ENCODE data around the gene THSD7B. TPM values are rescaled to one million over a fixed set of nuclear protein-coding genes. Genes with fewer than 3 reads are reported as not detected.

THSD7B gene
- polyA plus RNA-seq, 1 experiment, result not detected

GRCh38 chr2:137369106-137369505 is 603.8 kb downstream of the THSD7B start:
- H3K27ac ChIP-seq (ENCODE audit: low read depth, low read length), result no peak overlapping the region
- CTCF ChIA-PET, result no interaction called here
- POLR2A ChIA-PET, result no interaction called here
- DNase-seq (ENCODE audit: low read depth, low spot score), result no peak
- H3K9me3 ChIP-seq (ENCODE audit: control insufficient read depth, insufficient read depth, low read length), result peaks cover 3% of the 10 kb centered on the region; the same call in 1 of the 2 replicates
- TF ChIP-seq CTCF (IDR thresholded peaks at IDR 0.05; ENCODE audit: low read depth, low read length), result no peak
- H3K27me3 ChIP-seq (ENCODE audit: control insufficient read depth, insufficient read depth, low read length), result no peaks in the 10 kb centered on the region
- no peak overlapping the region for H3K4me3 ChIP-seq (ENCODE audit: low read depth, low read length)

GRCh38 chr2:137379186-137379585 is 613.8 kb downstream of the THSD7B start:
- no peak overlapping the region for H3K4me3 ChIP-seq (ENCODE audit: low read depth, low read length)
- no peaks in the 10 kb centered on the region for H3K27me3 ChIP-seq (ENCODE audit: control insufficient read depth, insufficient read depth, low read length)
- no peak for TF ChIP-seq CTCF (IDR thresholded peaks at IDR 0.05; ENCODE audit: low read depth, low read length)
- peaks cover 41% of the 10 kb centered on the region for H3K9me3 ChIP-seq (ENCODE audit: control insufficient read depth, insufficient read depth, low read length)
- ChIA-PET CTCF (no interaction called here), POLR2A (no interaction called here)
- DNase-seq (ENCODE audit: low read depth, low spot score), result no peak
- H3K27ac ChIP-seq (ENCODE audit: low read depth, low read length), result no peak overlapping the region

- Histone ChIP-seq H3K9me3 (ENCODE audit: control insufficient read depth, insufficient read depth, low read length) (peaks cover 51% of the 10 kb centered on the region), H3K4me3 (ENCODE audit: low read depth, low read length) (no peak overlapping the region), H3K27me3 (ENCODE audit: control insufficient read depth, insufficient read depth, low read length) (no peaks in the 10 kb centered on the region), H3K27ac (ENCODE audit: low read depth, low read length) (no peak overlapping the region)
- CTCF ChIA-PET, result no interaction called here
- POLR2A ChIA-PET, result no interaction called here
- TF ChIP-seq CTCF (IDR thresholded peaks at IDR 0.05; ENCODE audit: low read depth, low read length), result no peak
- DNase-seq (ENCODE audit: low read depth, low spot score), result no peak
These were observed 615.3 kb downstream of the THSD7B start for GRCh38 chr2:137380610-137381009.

GRCh38 chr2:137381731-137382130 is 616.4 kb downstream of the THSD7B start:
- no peak for TF ChIP-seq CTCF (IDR thresholded peaks at IDR 0.05; ENCODE audit: low read depth, low read length)
- no peak for DNase-seq (ENCODE audit: low read depth, low spot score)
- H3K27me3 ChIP-seq (ENCODE audit: control insufficient read depth, insufficient read depth, low read length), result no peaks in the 10 kb centered on the region
- no peak overlapping the region for H3K27ac ChIP-seq (ENCODE audit: low read depth, low read length)
- POLR2A ChIA-PET, result no interaction called here
- CTCF ChIA-PET, result no interaction called here
- H3K9me3 ChIP-seq (ENCODE audit: control insufficient read depth, insufficient read depth, low read length), result peaks cover 51% of the 10 kb centered on the region
- H3K4me3 ChIP-seq (ENCODE audit: low read depth, low read length), result no peak overlapping the region

GRCh38 chr2:137383391-137383790 is 618.0 kb downstream of the THSD7B start:
- ChIA-PET POLR2A (no interaction called here), CTCF (no interaction called here)
- Histone ChIP-seq H3K27ac (ENCODE audit: low read depth, low read length) (no peak overlapping the region), H3K4me3 (ENCODE audit: low read depth, low read length) (no peak overlapping the region), H3K27me3 (ENCODE audit: control insufficient read depth, insufficient read depth, low read length) (no peaks in the 10 kb centered on the region), H3K9me3 (ENCODE audit: control insufficient read depth, insufficient read depth, low read length) (peaks cover 49% of the 10 kb centered on the region)
- DNase-seq (ENCODE audit: low read depth, low spot score), result no peak
- no peak for TF ChIP-seq CTCF (IDR thresholded peaks at IDR 0.05; ENCODE audit: low read depth, low read length)

Measured in AG04450 (cell line).